GM21360 (cell line): ENCODE results near the gene LRRC38.
A peak's percentile ranks its signal among the peaks of the same experiment; 100 is the strongest.

Source experiments
- ATAC-seq: cut with Tn5 transposase; IDR thresholded peaks from one replicate; pipeline ENCODE4 v1.9.1; 2021; ENCODE audit warnings: mild to moderate bottlenecking, moderate library complexity; ENCODE audit not compliant: unreplicated experiment

LRRC38 gene

GRCh38 chr1:13517193-13517812 lies 3.5 kb upstream of the LRRC38 start:
- ATAC-seq: no peak

GRCh38 chr1:13516606-13517005 lies 2.8 kb upstream of the LRRC38 start:
- ATAC-seq: no peak

DNA sequence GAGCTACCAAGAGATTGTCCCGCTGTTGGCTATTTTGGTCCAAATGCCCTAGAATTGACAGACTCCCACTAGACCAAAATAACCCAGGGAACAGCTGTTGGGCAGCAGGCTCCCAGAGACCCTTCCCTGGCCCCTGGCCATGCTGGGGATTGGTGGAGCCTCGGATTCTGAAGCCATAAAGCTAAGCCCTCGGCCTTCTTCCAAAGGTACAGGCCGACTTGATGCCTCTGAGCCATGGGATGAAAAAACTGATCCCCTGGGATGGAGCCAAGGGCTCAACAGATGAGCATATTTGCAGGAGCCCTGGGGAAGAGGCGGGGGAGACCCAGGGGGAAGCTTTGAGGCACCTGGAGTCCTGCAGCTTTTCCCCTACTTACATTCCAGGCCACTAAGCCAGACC lies 1.0 kb upstream of the LRRC38 start:
- ATAC-seq: no peak

DNA sequence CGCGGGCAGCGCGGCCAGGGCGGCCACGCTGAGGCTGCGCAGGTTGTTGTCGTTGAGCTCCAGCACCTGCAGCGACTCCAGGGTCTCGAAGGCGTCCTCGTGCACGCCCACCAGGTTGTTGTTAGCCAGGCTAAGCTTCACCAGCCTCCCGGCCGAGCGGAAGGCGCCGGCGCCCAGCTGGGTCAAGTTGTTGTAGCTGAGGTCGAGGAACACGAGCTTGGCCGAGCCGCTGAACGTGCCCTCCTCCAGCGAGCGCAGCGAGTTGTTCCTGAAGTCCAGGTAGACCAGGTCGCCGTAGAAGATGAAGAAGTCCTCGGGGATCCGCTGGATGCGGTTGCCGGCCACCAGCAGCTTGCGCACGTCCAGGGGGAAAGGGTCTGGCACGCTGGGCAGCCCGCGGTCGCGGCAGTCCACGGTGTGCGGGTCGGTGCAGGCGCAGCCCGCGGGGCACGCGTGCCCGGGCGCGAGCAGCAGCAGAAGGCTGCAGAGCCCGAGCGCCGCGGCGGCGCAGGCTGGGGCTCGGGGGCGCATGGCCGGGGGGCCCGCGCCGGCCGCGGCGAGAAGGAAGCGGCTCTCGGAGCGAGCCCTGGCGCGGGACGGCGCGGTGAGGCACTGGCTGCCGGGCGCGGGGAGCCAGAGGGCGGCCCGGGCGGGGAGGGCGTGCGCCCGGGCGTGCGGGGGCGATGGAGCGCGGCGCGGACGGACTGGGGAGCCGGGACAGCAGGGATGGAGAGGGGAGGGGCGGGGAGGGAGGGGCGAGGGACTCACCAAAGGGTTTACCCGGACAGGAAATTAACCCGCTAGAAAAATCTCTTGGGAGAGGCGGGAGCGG lies 524 bp downstream of the LRRC38 start:
- no peak for ATAC-seq

DNA sequence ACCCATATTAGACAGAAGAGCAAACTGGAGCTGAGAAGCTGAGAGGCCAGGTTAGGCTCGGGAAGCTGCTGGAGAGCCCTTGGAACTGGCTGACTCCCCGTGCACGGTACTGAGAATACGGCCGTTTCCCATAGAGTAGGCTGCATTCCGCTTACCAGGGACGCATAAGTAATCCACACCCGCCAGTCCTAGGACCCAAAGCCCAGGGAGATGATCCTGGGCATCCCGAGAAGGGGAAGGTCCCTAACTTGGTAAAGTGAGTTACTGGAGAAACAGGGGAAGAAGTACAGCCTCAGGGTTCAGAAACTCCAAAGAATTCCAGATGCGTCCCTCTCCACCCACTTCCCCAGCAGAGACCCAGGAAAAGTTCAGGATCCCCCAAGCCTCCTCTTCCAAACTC lies 1.3 kb downstream of the LRRC38 start:
- no peak for ATAC-seq

GRCh38 chr1:13510499-13510898 lies 3.3 kb downstream of the LRRC38 start:
- ATAC-seq: no peak

GRCh38 chr1:13507075-13507474 lies 6.7 kb downstream of the LRRC38 start:
- no peak for ATAC-seq

- no peak for ATAC-seq
Observed at GRCh38 chr1:13505020-13505419, 8.8 kb downstream of the LRRC38 start.

GRCh38 chr1:13500806-13501205 lies 13.0 kb downstream of the LRRC38 start:
- ATAC-seq: no peak

- ATAC-seq: no peak
Observed at GRCh38 chr1:13499422-13499821, 14.4 kb downstream of the LRRC38 start.

DNA sequence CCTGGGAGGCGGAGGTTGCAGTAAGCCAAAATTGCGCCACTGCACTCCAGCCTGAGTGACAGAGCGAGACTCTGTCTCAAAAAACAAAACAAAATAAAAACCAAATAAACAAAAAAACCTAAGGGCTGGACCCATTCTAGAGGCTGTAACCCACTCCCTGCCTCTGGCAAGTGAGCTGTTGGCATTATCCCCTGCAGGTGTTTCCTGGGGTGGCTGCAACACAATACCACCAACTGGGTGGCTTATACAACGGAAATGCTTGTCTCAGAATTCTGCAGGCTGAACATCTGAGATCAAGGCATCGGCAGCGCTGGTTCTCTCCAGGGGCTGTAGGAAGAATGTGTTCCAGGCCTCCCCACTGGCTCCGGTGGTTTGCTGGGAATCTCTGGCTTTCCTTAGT lies 15.2 kb downstream of the LRRC38 start:
- ATAC-seq: no peak

DNA sequence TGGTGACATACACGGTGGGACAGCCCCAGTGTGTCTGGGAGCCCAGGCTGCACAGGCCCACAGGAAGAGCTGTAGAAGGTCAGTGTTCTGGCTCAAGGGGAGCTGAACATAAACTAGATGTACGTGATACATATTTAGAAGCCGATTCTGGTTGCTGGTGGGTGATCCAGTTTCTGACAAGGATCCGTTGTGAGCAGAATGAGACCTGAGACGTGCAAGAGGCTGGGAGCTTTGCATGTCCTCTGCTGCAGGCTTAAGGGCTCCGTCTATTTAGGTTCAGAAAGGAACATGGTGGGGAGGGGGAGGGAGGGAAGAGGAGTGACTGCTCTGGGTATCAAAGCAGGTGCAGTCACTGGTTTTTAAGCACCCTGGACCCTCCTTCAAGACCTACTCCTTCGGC lies 18.6 kb downstream of the LRRC38 start:
- no peak for ATAC-seq

DNA sequence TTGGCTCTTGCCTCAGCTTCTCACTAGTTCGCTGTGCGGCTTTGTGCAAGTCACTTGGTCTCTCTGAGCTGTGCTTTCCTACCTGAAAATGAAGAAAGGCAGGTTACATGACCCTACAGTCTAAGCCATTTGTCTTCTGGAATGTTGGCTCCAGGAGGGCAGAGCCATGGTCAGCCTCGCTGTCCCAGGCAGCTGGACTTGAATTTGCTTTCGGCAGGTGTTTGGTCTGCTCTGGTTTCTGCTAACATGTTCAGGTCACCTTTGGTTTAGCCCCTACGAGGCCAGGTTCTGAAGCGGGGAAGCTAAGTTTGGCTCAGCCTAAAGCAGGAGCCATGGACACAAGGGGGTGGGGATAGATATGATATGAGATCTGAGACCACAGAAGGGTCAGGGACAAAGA lies 19.1 kb downstream of the LRRC38 start:
- ATAC-seq: no peak

GRCh38 chr1:13494025-13494424 lies 19.8 kb downstream of the LRRC38 start:
- peak; percentile 78 for ATAC-seq

GRCh38 chr1:13492711-13493110 lies 21.1 kb downstream of the LRRC38 start:
- ATAC-seq: no peak

- no peak for ATAC-seq
Observed at GRCh38 chr1:13487957-13488356, 25.8 kb downstream of the LRRC38 start.

DNA sequence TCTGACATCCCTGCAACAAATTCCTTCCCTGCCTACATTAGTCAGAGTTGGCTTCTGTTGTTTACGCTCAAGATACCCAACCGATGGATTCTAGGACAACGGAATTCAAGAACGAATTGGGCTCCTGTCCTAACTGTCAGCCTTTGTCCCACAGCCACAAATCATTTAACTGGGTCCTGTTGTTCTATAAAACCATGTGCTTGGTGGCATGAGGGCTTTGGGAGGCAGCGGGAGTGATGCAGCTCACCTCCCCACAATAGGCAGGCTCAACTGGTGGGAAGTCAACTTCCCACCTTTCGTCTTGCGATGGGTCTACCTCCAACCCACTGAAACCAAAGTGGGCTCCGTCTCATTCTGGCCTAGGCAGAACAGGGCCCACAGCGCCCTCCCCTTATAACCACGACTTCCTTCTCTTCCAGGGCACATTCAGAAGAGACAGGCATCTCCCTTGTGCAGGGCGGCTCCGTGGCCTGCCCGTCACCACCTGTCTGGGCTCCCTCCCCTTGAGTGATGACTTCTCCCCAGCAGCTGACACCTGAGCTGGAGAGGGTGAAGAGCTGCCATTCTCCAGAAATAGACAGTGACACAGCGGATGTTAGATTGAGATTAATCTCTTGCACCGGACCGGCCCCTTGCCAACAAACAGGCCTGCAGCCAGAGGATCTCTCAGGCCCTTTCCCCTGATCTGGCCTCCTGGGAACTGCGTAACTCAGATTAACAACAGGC lies 26.5 kb downstream of the LRRC38 start:
- no peak for ATAC-seq

GRCh38 chr1:13483946-13484345 lies 29.9 kb downstream of the LRRC38 start:
- no peak for ATAC-seq

- ATAC-seq: no peak
Observed at GRCh38 chr1:13482600-13482999, 31.2 kb downstream of the LRRC38 start.

- no peak for ATAC-seq
Observed at GRCh38 chr1:13479171-13479856, 34.5 kb downstream of the LRRC38 start.

DNA sequence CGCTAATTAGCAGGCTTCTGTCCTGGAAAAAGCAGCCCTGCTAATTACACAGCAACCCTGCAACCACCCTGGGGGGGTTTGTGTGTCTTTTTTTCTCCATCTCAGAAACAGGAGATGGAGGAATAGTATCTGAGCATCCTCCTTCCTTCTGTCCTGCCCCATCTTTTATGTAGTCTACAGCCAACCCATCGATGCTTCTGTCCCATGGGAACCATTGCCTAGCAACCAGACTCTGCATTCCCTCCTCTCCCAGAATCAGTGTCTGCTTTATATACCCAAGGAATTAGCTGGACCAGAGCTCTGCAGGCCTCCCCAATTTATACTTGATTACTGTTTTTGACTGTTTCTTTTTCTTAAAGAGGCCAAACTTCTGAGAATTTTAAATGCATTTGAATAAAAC lies 35.1 kb downstream of the LRRC38 start:
- ATAC-seq: no peak
